Glutamatergic neuron (in vitro differentiated cells): ENCODE measurements around the gene NOD1. TPM values are rescaled to one million over a fixed set of nuclear protein-coding genes. Genes with fewer than 3 reads are reported as not detected.
"Not testable (repeated sequence)": the region's sequence is repeated elsewhere in the genome, so short reads cannot be mapped to it uniquely, and the experiment has no call there.

Experiments used
- DNase-seq: peaks from one replicate; pipeline ENCODE4 v3.0.0; 2022
- H3K27ac Mint-ChIP-seq: one replicate; pipeline ENCODE4 v1.8.0; 2020; ENCODE audit warnings: mild to moderate bottlenecking, mixed read lengths, inconsistent platforms; ENCODE audit not compliant: unreplicated experiment
- H3K27me3 Mint-ChIP-seq: one replicate; pipeline ENCODE4 v1.8.0; 2020; ENCODE audit warnings: mild to moderate bottlenecking, moderate library complexity, mixed read lengths, inconsistent platforms; ENCODE audit not compliant: unreplicated experiment
- H3K36me3 Mint-ChIP-seq: one replicate; pipeline ENCODE4 v1.8.0; 2020; ENCODE audit warnings: mild to moderate bottlenecking, mixed read lengths, inconsistent platforms; ENCODE audit not compliant: unreplicated experiment
- H3K4me1 Mint-ChIP-seq: one replicate; pipeline ENCODE4 v1.8.0; 2020; ENCODE audit warnings: mild to moderate bottlenecking, low read depth, mixed read lengths, inconsistent platforms; ENCODE audit not compliant: unreplicated experiment
- H3K4me3 Mint-ChIP-seq: one replicate; pipeline ENCODE4 v1.8.0; 2020; ENCODE audit warnings: mild to moderate bottlenecking, mixed read lengths, inconsistent platforms; ENCODE audit not compliant: unreplicated experiment
- H3K9me3 Mint-ChIP-seq: one replicate; pipeline ENCODE4 v1.8.0; 2020; ENCODE audit warnings: mild to moderate bottlenecking, moderate library complexity, mixed read lengths, inconsistent platforms; ENCODE audit not compliant: unreplicated experiment
- total RNA-seq: library from RNA; stranded (reverse); fragmentation: NEBNext Ultra II Directional; extraction: Animal tissue kit (Norgen Biotek cat#: 25700); gene quantifications from one replicate; pipeline ENCODE4 v1.2.1, GENCODE V29; 2021; ENCODE audit not compliant: unreplicated experiment
- TF ChIP-seq, protein P1 (sequence below): fragments of 200-600 bp; sonication (generic); IDR thresholded peaks from one replicate; pipeline ENCODE4 v1.5.0; 2021; ENCODE audit not compliant: partially characterized antibody, unreplicated experiment

Gene NOD1
- total RNA-seq, 1 donor from 2014 or later = 9.3 TPM

- TF ChIP-seq, protein P1, sequence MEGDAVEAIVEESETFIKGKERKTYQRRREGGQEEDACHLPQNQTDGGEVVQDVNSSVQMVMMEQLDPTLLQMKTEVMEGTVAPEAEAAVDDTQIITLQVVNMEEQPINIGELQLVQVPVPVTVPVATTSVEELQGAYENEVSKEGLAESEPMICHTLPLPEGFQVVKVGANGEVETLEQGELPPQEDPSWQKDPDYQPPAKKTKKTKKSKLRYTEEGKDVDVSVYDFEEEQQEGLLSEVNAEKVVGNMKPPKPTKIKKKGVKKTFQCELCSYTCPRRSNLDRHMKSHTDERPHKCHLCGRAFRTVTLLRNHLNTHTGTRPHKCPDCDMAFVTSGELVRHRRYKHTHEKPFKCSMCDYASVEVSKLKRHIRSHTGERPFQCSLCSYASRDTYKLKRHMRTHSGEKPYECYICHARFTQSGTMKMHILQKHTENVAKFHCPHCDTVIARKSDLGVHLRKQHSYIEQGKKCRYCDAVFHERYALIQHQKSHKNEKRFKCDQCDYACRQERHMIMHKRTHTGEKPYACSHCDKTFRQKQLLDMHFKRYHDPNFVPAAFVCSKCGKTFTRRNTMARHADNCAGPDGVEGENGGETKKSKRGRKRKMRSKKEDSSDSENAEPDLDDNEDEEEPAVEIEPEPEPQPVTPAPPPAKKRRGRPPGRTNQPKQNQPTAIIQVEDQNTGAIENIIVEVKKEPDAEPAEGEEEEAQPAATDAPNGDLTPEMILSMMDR = no peak
- DNase-seq = no peak
- no peaks in the 10 kb centered on the region for H3K36me3 Mint-ChIP-seq
- H3K4me1 Mint-ChIP-seq = no peaks in the 10 kb centered on the region
- H3K9me3 Mint-ChIP-seq = no peaks in the 10 kb centered on the region
- H3K4me3 Mint-ChIP-seq = no peak overlapping the region
- H3K27me3 Mint-ChIP-seq = no peaks in the 10 kb centered on the region
- no peak overlapping the region for H3K27ac Mint-ChIP-seq
Measured at GRCh38 chr7:30395676-30396075, 82.9 kb downstream of the NOD1 start.

- no peaks in the 10 kb centered on the region for H3K36me3 Mint-ChIP-seq
- no peaks in the 10 kb centered on the region for H3K9me3 Mint-ChIP-seq
- no peak for DNase-seq
- TF ChIP-seq, protein P1 = no peak
- H3K27me3 Mint-ChIP-seq = no peaks in the 10 kb centered on the region
- H3K4me3 Mint-ChIP-seq = no peak overlapping the region
- no peaks in the 10 kb centered on the region for H3K4me1 Mint-ChIP-seq
- no peak overlapping the region for H3K27ac Mint-ChIP-seq
Measured at GRCh38 chr7:30391806-30392205, 86.8 kb downstream of the NOD1 start.

DNA sequence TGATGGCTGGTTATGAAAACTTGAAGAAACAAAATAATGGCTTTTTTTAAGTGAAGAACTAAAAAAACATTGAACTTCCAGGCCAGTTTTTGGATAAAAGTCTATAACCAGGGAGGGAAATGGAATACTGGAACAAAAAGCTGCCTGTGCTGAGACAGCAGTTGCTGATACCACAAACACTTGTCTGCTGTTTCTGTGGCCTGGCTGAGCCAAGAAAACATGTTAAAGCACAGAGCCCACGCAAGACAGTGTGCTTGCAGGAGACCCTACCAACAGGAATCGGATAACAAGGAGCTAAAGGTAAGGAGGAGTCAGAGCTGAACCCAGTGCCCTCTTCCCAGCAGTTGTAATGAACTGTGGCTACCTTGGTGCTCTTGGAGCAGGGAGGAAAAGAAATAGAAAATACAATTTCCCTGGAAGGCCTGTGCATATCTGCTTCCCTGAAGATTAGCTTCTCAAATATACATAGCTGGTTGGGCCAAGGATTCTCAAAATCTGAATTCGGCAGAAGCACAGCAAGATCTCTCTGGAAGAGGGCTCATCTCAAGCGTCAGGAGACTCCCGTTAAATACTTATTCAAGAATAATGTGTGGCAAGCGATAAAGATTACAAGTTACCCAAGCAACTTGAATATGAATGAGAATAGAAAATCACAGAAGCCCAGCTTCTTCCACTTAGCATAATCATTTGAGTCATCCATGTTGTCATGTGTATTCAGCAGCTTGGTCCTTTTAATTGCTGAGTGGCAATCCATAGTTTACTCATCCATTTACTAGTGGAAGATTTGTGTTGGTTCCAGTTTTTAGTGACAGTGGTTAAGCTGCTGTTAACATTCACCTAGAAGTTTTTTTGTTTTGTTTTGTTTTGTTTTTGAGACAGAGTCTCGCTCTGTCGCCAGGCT, 87.6 kb downstream of the NOD1 start:
- no peaks in the 10 kb centered on the region for H3K36me3 Mint-ChIP-seq
- no peak for DNase-seq
- no peaks in the 10 kb centered on the region for H3K9me3 Mint-ChIP-seq
- TF ChIP-seq, protein P1 = no peak
- no peak overlapping the region for H3K27ac Mint-ChIP-seq
- H3K27me3 Mint-ChIP-seq = no peaks in the 10 kb centered on the region
- H3K4me1 Mint-ChIP-seq = no peaks in the 10 kb centered on the region
- H3K4me3 Mint-ChIP-seq = no peak overlapping the region

DNA sequence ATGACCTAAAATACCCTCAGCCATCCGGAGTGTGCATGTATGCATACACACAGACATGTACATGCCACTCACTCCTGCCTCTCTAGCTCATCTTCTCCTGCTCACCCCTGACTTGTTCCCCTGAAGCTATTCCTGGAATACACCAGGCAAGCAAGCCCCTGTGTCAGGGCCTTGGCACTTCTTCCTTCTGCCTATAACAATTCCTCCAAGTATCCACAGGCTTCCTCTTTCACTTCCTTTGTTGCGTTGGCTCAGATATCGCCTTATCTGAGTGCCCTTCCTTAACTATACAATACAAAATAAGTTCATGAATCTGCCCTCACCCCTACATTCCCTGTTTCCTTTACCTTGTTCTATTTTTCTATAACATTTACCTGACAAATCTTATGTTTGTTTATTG, 88.8 kb downstream of the NOD1 start:
- no peak overlapping the region for H3K27ac Mint-ChIP-seq
- no peaks in the 10 kb centered on the region for H3K27me3 Mint-ChIP-seq
- no peak for DNase-seq
- H3K4me3 Mint-ChIP-seq = no peak overlapping the region
- TF ChIP-seq, protein P1 = no peak
- H3K9me3 Mint-ChIP-seq = no peaks in the 10 kb centered on the region
- no peaks in the 10 kb centered on the region for H3K36me3 Mint-ChIP-seq
- no peaks in the 10 kb centered on the region for H3K4me1 Mint-ChIP-seq

DNA sequence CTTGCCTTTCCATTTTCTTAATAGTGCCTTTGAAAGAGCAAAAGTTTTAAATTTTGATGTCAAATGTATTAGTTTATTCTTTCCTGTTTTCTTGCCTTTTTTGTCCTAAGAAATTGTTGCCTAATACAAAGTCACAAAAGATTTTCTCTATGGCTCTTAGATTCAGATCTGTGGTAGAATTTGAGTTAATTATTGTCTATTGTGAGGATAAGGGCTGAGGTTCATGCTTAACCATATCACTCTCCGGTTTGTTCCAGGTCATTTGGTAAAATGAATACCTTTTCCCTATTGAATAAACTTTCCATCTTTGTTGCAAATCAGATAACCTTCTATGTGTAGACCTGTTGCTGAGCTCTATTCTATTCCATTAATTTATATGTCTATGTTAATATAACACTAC, 96.0 kb downstream of the NOD1 start:
- no peaks in the 10 kb centered on the region for H3K9me3 Mint-ChIP-seq
- H3K36me3 Mint-ChIP-seq = peaks cover 9% of the 10 kb centered on the region
- DNase-seq = no peak
- no peaks in the 10 kb centered on the region for H3K4me1 Mint-ChIP-seq
- H3K27me3 Mint-ChIP-seq = no peaks in the 10 kb centered on the region
- TF ChIP-seq, protein P1 = no peak
- H3K27ac Mint-ChIP-seq = no peak overlapping the region
- no peak overlapping the region for H3K4me3 Mint-ChIP-seq

DNA sequence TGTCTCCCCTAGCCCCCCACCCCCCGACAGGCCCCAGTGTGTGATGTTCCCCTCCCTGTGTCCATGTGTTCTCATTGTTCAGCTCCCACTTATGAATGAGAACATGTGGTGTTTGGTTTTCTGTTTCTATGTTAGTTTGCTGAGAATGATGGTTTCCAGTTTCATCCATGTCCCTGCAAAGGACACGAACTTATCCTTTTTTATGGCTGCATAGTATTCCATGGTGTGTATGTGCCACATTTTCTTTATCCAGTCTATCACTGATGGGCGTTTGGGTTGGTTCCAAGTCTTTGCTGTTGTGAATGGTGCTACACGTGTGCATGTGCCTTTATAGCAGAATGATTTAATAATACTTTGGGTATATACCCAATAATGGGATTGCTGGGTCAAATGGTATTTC, 97.8 kb downstream of the NOD1 start:
- not testable (repeated sequence) for H3K27ac Mint-ChIP-seq, H3K27me3 Mint-ChIP-seq, DNase-seq, H3K9me3 Mint-ChIP-seq, H3K4me1 Mint-ChIP-seq, H3K36me3 Mint-ChIP-seq, H3K4me3 Mint-ChIP-seq
